HUDEP-2 (cell line): Measurements from ENCODE around the gene CARS1.

Experiments used
- DNase-seq, 76 experiments: peaks; one replicate each; lab custom pipeline; 2025; ENCODE audit not compliant: unreplicated experiment in 76 of 76; lab: John Stamatoyannopoulos, UW

Gene CARS1

DNA sequence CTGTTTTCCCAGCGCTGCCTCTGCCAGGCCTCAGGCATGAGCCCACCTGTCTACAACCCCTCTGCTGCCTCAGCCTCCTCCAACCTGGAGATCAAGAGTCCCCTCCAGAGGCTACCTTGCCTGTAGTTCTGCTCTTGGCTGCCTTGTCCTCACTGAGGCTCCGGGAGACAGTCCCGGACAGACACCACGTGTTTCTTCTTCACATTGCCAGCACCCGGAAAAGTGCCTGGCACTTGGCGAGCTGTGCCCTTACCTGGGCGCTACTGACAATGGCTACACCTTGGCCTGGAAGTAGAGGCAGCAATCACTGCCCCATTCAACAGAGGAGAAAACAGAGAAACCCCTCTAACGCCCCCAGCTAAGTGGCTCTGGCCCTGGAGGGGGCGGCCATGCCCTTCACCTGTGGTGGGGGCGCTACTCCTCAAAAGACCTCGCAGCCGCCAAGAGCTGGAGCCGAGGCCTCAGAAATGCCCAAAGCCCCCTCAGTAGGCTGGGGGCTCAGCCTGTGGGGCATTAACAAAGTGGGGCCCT is 62.1 kb downstream of the CARS1 start:
- DNase-seq, result no peak

DNA sequence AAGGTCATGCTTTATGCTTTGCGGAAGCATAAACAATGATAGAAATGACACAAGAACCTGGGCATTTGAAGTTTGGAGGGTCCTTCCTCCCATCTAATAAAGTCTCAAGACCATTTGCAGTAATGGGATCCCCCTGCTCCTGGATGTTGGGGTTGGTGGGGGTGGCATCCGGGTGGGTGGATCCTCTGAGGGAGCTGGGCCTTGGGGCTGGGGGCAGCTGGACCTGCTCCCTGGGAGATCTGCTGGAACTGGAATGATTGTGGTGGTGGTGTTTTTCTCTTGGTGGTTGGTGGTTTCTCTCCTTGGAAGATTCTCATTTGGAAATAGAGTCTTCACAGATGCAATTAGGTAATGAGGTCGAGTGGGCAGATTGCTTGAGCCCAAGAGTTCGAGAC is 62.9 kb downstream of the CARS1 start:
- no peak for DNase-seq

DNA sequence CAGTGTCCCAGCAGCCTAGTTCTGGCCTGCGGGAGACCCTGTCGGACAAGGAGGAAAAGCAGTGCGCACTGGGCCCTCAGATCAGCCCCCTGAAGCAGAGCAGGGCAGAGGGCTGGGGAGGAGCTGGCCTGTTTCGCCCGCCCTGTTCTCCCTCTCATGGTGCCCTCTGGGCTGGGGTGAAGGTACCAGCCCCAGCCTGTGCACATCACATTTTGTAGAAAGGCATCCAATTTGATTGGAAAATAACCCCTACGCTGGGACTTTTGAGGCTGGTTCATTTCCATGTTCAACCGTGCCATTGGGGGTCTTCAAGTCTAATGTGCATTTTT is 64.3 kb downstream of the CARS1 start:
- peak in 4 of 76 experiments; percentile 38 to 49 (median 47) for DNase-seq

DNA sequence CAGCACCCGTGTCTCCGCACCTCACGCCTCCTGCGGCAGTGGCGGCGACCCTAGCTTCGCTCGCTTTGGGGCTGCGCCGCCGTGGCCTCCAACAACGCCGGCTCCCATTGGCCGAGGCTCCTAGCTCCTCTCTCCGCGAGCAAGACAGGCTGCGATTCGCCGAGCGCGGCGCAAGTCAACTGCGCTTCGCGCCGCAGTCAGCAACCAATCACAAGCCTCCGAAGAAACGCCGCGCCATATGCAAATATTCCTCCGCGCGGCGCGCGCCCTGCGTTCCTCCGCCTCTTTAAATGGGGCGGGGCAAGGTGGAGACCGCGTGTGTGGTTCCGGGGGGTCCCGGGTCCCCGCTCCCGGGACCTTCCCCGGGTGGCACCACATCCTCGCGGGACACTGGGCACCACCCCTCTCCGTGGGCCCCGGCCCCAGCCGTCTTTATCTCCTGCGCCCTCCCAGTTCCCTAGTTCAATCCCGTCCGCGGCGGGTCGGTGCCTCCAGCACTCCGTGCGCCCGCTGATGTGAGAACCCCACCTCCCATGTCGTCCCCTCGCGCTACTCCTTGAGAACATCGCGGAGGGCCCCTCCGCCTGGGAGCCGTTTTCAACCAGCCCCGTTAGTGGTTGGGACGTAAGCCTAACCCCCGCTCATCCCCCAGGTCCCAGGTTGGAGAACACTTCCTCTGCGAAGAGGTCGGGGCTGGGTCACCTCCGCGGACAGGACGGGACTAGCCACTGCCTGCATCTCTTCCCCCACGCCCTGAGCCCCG is 64.8 kb downstream of the CARS1 start, which contains the start of gene NAP1L4:
TSS of gene NAP1L4 (minus strand) at position 96 of the 763 bp plus-strand sequence. CDS start 13,109 bp downstream, outside the sequence.
- DNase-seq, result peak in 75 of 76 experiments; percentile 39 to 96 (median 92)

DNA sequence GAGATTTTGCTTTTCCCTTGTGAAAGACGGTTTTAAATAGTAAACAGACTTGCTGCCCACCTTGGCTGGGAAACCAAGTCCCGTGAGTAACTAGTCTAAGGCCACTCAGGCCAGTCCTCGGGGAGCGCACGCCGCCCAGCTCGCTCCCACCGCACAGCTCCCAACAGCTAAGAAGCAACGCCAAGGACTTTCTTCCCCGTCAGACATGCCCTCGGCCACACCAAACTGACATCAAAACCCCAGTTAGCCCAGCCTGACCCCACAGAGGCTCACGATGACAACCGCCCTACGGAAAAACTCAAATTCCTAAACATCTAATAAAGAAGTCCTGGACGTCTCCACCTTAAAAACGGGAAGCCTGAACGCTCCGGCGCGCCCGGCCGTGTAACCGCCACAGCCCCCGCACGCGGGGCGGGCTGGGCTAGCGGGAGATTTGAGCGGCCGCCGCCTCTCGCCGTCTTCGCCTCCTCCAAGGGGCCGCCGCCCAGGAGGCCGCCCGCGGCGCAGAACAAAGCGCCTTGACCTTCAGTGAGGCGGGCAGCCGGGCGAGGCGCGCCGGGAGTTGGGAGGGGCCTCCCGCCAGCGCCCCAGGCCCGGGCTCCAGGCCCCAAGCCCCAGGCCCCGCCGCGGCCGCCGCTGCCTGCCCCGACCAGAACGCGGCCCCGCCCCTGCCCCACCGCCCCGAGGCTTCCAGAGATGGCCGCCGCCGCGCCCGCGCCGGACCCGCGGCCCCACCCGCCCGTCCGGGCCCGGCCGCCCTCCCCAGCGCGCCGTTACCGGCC is 65.6 kb downstream of the CARS1 start:
- DNase-seq, result peak in 46 of 76 experiments; percentile 24 to 86 (median 60)

DNA sequence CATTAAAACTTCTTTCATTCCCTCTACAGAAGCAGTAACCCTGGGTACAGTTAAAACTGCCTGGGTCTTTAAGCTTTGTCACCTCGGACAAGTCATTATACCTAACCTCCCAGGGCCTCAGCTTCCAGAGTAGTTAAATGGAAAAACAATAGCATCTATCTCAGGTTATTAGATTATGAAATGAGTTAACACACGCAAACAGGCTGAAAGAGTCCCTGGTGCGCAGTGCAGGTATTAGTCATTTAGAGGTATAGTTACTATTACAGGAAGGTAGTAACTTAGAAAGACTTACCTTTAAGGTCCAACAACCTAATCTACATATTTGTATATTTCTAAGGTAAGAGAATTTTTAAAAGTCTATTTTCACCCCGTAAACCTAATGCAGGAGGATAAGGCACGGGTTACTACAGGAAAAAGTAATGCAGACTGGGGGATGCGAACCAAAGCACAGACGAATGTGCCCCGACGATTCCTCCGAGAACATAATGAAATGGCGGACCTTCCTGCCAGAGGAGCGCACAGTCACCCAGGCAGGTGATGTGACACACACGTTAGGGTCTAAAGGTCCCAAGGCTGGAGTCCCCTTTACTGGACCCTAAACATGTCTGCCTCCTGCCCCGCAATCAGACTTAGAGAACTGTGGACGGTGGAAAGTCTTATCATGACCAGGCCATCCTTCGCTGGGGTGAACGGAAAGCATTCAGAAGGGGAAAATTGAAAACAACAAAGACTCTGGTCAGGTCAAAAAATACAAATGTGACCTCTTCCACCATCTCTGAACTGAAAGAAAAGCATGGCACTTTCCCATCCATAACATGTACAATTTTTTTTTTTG is 66.4 kb downstream of the CARS1 start:
- DNase-seq, result peak in 6 of 76 experiments; percentile 10 to 28 (median 23)

DNA sequence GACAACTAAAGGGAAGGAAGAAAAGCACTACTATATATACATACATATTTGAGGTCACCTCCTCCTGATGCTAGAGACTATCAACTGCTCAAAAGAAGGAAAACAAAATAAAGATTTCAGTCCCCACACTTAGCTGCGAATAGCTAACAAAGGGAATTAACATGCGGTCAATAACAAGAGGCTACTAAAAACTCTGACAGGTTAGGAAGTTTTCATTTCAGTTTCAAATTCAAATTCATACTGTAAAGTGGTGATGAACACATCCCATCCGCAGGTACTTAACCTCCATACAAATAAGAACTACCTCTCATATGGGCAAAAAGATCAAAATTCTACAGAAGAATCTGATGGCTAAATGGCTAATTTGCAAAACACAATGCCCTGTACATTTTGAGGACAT is 67.7 kb downstream of the CARS1 start:
- DNase-seq, result no peak

DNA sequence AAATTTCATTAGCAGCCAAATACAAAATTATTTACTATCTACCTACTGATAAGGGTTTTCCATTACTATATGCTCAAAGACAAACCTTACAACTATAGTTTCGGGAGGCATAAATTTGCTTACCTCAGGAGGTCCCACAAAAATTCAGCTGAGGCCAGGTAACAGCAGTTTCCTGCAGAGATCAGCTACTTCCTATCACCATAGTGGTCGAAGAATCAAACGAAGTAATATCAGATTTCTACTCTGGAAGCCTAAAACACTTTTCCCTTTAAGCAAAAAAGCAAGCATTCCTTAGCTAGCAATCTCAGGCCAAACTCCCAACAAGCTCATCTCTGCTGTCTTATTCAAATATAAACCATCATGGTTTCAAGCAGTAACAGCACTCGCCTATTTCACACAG is 68.2 kb downstream of the CARS1 start:
- DNase-seq, result no peak

DNA sequence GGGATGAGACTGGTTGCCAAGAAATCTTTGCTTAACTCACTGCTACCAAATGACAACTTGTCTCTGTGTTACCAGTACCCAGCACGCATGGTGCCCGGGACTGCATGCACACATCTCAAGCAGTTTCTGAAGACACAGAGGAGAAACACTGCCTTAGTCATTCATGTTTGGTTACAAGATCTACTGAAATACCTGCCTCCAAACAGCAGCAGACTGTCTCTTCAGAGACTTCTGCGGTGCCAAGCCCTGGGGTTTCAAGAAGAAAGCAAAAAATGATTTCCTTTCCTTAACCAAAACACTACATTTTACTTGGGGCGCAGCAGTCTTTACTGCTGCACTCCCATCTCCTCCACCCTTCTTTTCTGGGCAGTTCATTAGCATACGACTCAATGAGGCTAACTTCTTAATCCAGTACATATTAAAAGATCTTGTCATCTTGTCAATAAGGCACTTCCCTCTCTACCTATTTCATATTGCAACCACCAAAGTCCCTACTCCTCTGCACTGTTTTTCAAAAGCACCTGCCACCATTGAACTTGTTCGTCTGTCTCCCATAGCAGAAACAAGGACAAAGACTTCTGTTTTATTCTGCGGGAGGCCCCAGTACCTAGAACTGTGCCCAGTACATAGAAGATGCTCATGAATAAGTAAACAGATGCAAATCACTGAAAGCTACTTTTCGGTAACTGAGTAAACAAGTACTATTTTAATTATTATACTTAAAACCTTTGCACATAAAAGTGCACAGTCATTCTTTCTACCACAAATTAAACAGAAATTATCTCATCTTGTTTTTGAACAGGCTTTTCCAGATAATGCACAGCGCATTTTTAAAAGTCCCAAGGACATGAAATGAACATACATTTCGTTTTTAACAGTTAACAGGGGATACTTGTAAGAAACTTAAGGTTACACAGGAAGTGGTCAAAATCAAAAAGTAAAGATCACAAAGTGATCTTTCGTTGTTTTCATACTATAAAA is 69.1 kb downstream of the CARS1 start:
- no peak for DNase-seq

DNA sequence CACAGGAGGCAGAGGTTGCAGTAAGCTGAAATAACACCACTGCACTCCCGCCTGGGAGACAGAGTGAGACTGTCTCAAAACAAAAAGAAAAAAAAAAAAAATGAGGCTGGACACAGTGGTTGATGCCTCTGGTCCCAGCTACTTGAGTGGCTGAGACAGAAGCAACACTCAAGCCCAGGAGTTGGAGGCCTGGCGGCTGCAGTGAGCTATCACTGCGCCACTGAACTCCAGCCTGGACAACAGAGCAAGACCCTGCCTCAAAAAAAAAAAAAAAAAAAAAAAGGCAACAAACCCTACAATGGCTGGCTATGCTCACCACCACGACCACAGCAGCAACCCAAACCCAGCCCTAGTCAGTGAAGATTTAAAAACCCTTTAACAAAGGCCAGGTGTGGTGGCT is 73.3 kb downstream of the CARS1 start:
- DNase-seq, result no peak

DNA sequence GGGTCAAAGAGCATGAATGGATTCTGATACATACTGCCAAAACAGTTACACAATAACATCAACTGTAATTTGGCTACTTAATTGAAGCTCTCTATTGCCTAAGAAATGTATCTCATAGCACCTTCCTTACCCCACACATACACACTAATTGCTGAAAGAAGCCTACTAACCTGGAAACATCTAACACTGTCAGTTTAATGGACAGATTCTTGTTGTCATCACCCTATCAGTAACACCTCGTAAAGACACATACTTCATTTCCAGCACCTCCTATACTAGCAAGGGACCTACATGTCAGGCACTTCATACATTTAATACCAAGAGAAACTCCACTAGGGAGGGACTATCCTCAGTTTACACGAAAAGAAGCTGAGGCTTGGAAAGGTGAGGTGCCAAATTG is 75.0 kb downstream of the CARS1 start:
- no peak for DNase-seq

DNA sequence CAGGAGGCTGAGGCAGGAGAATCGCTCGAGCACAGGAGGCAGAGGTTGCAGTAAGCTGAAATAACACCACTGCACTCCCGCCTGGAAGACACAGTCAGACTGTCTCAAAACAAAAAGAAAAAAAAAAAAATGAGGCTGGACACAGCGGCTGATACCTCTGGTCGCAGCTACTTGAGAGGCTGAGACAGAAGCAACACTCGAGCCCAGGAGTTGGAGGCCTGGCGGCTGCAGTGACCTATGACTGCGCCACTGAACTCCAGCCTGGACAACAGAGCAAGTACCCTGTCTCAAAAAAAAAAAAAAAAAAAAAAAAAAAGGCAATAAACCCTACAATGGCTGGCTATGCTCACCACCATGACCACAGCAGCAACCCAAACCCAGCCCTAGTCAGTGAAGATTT is 76.1 kb downstream of the CARS1 start:
- DNase-seq, result no peak

DNA sequence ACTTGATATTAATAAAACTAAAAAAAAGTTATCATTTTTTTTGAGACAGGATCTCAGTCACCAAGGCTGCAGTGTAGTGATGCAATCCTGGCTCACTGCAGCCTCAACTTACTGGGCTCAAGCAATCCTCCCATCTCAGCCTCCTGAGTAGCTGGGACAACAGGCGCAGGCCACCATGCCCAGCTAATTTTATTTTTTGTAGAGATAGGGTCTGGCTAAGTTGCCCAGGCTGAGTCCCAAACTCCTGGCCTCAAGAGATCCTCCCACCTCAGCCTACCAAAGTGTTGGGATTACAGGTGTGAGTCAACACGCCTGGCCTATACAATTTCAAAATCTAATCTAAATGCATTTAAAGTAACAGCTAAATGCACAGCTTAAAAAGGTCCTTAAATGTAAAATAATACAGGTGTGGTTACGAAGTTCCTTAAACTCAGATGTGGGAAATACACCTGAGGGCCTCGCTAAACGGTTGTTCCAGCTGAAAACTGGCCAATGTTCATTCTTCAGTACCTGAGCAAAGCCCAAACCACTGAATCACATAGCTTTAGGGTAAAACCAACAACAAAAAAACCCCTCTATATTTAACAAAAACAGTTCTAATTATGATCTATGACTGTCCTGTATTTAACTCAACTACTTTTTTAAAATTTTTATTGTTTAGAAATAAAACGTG is 76.9 kb downstream of the CARS1 start:
- DNase-seq, result no peak

DNA sequence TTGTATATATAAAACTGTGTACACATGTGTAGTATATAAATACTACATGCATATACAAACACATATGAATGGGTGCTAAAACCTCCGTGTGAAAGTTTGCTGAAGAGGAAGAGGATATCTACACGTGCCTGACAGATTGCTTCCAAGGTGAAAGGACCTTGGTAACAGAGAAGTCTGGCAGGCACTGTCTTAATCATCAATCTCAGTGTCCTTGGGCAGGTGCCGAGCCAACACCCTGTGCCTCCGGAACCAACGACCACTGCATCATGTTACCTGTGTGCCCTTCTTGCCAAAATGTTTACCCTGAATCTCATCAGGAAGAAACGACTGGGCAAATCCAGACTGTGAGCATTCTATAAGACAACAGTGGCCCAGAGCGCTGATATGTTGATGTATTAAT is 80.1 kb downstream of the CARS1 start:
- DNase-seq, result no peak

DNA sequence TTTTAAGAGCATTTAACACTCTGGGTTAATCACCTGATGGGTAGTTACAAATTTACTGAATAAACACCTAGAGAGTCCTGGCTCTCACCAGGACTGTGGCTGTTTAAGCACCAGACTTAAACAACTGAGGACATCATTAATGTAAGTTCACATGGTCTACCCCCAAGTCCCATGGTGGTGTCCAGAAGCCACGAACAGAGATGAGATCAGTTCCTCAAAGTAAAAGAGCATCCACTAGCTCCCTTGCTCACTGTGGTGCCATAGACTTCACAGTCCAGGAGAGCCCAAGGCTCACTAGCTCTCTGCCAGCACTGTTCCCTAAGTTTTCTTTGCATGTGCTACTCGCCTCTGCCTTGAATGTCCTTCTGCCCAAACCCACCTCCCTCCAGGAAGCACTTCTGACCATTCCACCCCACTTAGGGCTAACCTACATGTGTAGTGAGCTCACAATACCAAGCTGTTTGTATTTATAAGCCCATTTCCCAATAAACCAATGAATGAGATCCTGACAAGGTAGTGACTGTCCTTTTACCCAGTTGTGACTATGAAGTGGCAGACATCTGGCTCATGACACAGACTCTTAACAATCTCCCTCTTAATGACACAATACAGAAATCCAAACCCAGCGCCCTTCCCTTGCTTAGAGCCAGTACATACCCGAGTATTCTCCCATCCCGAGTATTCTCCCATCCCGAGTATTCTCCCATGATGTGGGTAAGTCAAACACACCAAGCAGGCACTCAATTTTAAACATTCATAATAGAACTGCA is 80.7 kb downstream of the CARS1 start:
- no peak for DNase-seq

DNA sequence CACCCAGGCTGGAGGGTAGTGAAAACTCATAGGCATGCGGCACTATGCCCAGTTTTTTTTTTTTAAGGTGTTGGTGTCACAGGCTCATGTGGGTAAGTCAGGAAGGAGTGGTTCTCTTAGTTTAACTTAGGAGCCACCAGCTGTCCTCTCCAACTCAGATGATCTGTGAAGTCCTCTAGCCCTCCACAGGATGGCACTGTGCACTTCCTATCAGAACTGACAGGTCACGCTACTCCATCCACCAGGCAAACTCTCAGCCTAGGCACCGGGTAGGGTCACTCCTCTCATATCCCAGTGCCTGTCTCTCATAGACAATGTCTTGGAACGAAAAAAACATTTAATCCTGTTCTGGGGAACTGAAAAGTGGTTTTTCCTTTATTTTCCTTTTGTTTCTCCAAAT is 81.6 kb downstream of the CARS1 start:
- peak in 34 of 76 experiments; percentile 6 to 56 (median 34) for DNase-seq

DNA sequence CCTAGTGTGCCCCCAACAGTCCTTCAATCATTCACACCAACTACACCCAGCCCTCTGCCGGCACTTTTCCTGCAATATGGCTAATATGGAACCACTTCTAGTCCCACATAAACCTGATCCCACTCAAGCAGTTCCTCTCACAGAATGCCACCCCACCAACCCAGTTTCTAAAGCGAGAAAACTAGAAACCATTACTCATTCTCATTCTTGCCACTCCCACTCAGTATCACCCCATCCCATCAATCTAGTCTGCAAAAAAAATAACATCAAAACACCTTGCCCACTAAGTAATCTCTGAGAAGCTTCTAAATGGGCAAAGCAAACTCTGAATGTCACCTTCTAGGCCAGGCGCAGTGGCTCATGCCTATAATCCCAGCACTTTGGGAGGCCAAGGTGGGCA is 83.0 kb downstream of the CARS1 start:
- no peak for DNase-seq

DNA sequence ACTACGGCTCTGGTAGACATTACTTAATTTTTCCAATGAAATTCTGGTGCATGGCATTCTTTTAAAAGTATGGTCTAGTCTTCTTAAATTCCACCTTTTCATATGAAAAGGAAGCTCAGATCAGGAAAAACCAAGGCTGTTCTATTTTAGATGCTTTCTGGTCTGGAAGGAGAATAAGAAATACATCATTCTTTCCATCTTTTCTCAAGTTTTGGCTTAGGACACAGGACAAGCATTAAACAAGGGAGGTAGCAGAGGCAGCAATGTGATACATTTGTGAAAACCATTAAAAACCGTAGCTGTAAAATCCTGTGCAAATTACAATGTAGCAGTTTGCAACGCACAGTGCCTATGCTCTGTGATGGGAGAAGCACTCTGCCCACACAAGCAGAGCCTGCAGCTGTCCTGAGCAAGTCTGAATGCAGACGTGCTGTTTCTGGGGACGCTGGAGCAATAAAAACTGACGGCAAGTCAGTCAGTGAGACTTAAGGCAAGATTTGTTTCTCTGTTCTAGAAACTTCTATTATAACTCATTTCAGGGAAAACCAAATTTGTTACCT is 88.8 kb downstream of the CARS1 start:
- DNase-seq, result no peak
